Measurements from ENCODE around the gene MAP1A. TPM values are rescaled to one million over a fixed set of nuclear protein-coding genes. Genes with fewer than 3 reads are reported as not detected.

Gene MAP1A
- polyA plus RNA-seq, 2 of the 4 experiments (the other 2 are of a cell fraction), result 0.43 to 0.54 TPM

GRCh38 chr15:43499635-43500034 lies 17.8 kb upstream of the MAP1A start:
- Histone ChIP-seq H3K4me1 (no peaks in the 10 kb centered on the region), H3K9me3 (no peaks in the 10 kb centered on the region), H3K4me3 (no peak overlapping the region), H3K27ac (no peak overlapping the region), H3K4me2 (no peak overlapping the region)
- ATAC-seq, result no peak
- 63% methylated on average over 1 of the region's 1 CpG for WGBS (ENCODE audit: missing lambda C conversion rate)
- ChIA-PET CTCF (no interaction called here), POLR2A (no interaction called here)
- FAIRE-seq, result no peak
- no peak for TF ChIP-seq FOXS1 (CRISPR knock-in tag; IDR thresholded peaks at IDR 0.05)
- TF ChIP-seq, protein P1, sequence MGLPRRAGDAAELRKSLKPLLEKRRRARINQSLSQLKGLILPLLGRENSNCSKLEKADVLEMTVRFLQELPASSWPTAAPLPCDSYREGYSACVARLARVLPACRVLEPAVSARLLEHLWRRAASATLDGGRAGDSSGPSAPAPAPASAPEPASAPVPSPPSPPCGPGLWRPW (IDR thresholded peaks at IDR 0.05), result no peak
- TF ChIP-seq POLR2A (IDR thresholded peaks at IDR 0.05; ENCODE audit: low read length), result no peak
- TF ChIP-seq, protein P2, sequence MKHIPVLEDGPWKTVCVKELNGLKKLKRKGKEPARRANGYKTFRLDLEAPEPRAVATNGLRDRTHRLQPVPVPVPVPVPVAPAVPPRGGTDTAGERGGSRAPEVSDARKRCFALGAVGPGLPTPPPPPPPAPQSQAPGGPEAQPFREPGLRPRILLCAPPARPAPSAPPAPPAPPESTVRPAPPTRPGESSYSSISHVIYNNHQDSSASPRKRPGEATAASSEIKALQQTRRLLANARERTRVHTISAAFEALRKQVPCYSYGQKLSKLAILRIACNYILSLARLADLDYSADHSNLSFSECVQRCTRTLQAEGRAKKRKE (CRISPR knock-in tag; IDR thresholded peaks at IDR 0.05; ENCODE audit: low read depth), result no peak
- no peak for TF ChIP-seq RFX5 (IDR thresholded peaks at IDR 0.05)
- TF ChIP-seq TP53 (CRISPR knock-in tag; IDR thresholded peaks at IDR 0.05), result no peak
- no peak for TF ChIP-seq BHLHE40 (IDR thresholded peaks at IDR 0.05; ENCODE audit: low read depth, low read length)
- TF ChIP-seq ESRRA (IDR thresholded peaks at IDR 0.05; ENCODE audit: borderline replicate concordance, low read length), result no peak
- TF ChIP-seq ELK1 (IDR thresholded peaks at IDR 0.05; ENCODE audit: low read depth, low read length), result no peak
- TF ChIP-seq SMC3 (IDR thresholded peaks at IDR 0.05), result no peak
- TF ChIP-seq HEYL (CRISPR knock-in tag; IDR thresholded peaks at IDR 0.05), result no peak
- TF ChIP-seq FOSL2 (IDR thresholded peaks at IDR 0.05), result no peak
- TF ChIP-seq FOSL2 (CRISPR knock-in tag; IDR thresholded peaks at IDR 0.05), result no peak
- TF ChIP-seq POLR2AphosphoS2 (conservative IDR thresholded peaks at IDR 0.05; ENCODE audit: low read length), result no peak
- TF ChIP-seq USF2 (IDR thresholded peaks at IDR 0.05), result no peak
- no peak for TF ChIP-seq RNF2 (IDR thresholded peaks at IDR 0.05; ENCODE audit: borderline replicate concordance, low read depth)
- TF ChIP-seq MAZ (IDR thresholded peaks at IDR 0.05; ENCODE audit: borderline replicate concordance, low read depth, low read length), result no peak
- DNase-seq (ENCODE audit: low read depth in 1 of 2, low spot score in 1 of 2), result no peak

GRCh38 chr15:43505738-43506137 lies 11.7 kb upstream of the MAP1A start:
- Histone ChIP-seq H3K4me3 (no peak overlapping the region), H3K27ac (no peak overlapping the region), H3K4me1 (peaks cover 10% of the 10 kb centered on the region), H3K4me2 (no peak overlapping the region), H3K9me3 (no peaks in the 10 kb centered on the region)
- FAIRE-seq (no peak), ATAC-seq (no peak), DNase-seq (ENCODE audit: low read depth in 1 of 2, low spot score in 1 of 2) (no peak)
- ChIA-PET CTCF (interaction anchor here (1.1 to 3.2 kb wide), 3 partner anchors 9 to 65 kb away, joined by 3 to 9 read pairs (median 4); no protein-coding TSS in a partner anchor), POLR2A (no interaction called here)
- no peak for TF ChIP-seq NPAS2 (CRISPR knock-in tag; IDR thresholded peaks at IDR 0.05; ENCODE audit: borderline replicate concordance)
- TF ChIP-seq ZC3H11A (IDR thresholded peaks at IDR 0.05), result no peak
- no peak for TF ChIP-seq ZNF302 (CRISPR knock-in tag; IDR thresholded peaks at IDR 0.05)
- TF ChIP-seq HOXB13 (CRISPR knock-in tag; IDR thresholded peaks at IDR 0.05; ENCODE audit: low read depth), result no peak
- TF ChIP-seq FOXS1 (CRISPR knock-in tag; IDR thresholded peaks at IDR 0.05), result no peak
- no peak for TF ChIP-seq NR3C1 (IDR thresholded peaks at IDR 0.05)
- TF ChIP-seq, protein P3, sequence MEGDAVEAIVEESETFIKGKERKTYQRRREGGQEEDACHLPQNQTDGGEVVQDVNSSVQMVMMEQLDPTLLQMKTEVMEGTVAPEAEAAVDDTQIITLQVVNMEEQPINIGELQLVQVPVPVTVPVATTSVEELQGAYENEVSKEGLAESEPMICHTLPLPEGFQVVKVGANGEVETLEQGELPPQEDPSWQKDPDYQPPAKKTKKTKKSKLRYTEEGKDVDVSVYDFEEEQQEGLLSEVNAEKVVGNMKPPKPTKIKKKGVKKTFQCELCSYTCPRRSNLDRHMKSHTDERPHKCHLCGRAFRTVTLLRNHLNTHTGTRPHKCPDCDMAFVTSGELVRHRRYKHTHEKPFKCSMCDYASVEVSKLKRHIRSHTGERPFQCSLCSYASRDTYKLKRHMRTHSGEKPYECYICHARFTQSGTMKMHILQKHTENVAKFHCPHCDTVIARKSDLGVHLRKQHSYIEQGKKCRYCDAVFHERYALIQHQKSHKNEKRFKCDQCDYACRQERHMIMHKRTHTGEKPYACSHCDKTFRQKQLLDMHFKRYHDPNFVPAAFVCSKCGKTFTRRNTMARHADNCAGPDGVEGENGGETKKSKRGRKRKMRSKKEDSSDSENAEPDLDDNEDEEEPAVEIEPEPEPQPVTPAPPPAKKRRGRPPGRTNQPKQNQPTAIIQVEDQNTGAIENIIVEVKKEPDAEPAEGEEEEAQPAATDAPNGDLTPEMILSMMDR (IDR thresholded peaks at IDR 0.05), result no peak
- TF ChIP-seq FOSB (CRISPR knock-in tag; IDR thresholded peaks at IDR 0.05), result no peak
- TF ChIP-seq RARB (CRISPR knock-in tag; IDR thresholded peaks at IDR 0.05), result no peak
- TF ChIP-seq POLR2A (IDR thresholded peaks at IDR 0.05; ENCODE audit: low read length), result no peak
- TF ChIP-seq, protein P2 (CRISPR knock-in tag; IDR thresholded peaks at IDR 0.05; ENCODE audit: low read depth), result no peak
- no peak for TF ChIP-seq NFE2L2 (conservative IDR thresholded peaks at IDR 0.05; ENCODE audit: low read length)
- TF ChIP-seq HOXA7 (CRISPR knock-in tag; IDR thresholded peaks at IDR 0.05), result no peak
- no peak for TF ChIP-seq HEYL (CRISPR knock-in tag; IDR thresholded peaks at IDR 0.05)
- TF ChIP-seq RNF2 (IDR thresholded peaks at IDR 0.05; ENCODE audit: borderline replicate concordance, low read depth), result no peak
- TF ChIP-seq CHD4 (IDR thresholded peaks at IDR 0.05; ENCODE audit: borderline replicate concordance), result no peak
- TF ChIP-seq, protein P1 (IDR thresholded peaks at IDR 0.05), result no peak
- no peak for TF ChIP-seq ZFP36 (IDR thresholded peaks at IDR 0.05; ENCODE audit: borderline replicate concordance, partially characterized antibody)
- 89% methylated on average over 1 of the region's 1 CpG for WGBS (ENCODE audit: missing lambda C conversion rate)
